Central memory CD4-positive, alpha-beta T cell (primary cell): Measurements from ENCODE around the gene ZDHHC8.

Experiments used
- DNase-seq: peaks from one replicate; pipeline ENCODE4 v3.0.0; 2022

The ZDHHC8 gene

GRCh38 chr22:20114506-20115475 is 16.8 kb upstream of the ZDHHC8 start:
- no peak for DNase-seq

GRCh38 chr22:20115691-20116375 is 15.8 kb upstream of the ZDHHC8 start, which contains the start of gene RANBP1:
RANBP1 (plus strand) TSS chr22:20116104; CDS start chr22:20116185, 81 bp downstream.
- DNase-seq: no peak

- no peak for DNase-seq
Measured at GRCh38 chr22:20116376-20116950, 15.1 kb upstream of the ZDHHC8 start.

GRCh38 chr22:20116951-20117632 is 14.5 kb upstream of the ZDHHC8 start, which contains the start of gene TRMT2A:
TRMT2A (minus strand) TSS chr22:20117226; CDS start chr22:20116906, 320 bp downstream.
- DNase-seq: peak; percentile 98

DNA sequence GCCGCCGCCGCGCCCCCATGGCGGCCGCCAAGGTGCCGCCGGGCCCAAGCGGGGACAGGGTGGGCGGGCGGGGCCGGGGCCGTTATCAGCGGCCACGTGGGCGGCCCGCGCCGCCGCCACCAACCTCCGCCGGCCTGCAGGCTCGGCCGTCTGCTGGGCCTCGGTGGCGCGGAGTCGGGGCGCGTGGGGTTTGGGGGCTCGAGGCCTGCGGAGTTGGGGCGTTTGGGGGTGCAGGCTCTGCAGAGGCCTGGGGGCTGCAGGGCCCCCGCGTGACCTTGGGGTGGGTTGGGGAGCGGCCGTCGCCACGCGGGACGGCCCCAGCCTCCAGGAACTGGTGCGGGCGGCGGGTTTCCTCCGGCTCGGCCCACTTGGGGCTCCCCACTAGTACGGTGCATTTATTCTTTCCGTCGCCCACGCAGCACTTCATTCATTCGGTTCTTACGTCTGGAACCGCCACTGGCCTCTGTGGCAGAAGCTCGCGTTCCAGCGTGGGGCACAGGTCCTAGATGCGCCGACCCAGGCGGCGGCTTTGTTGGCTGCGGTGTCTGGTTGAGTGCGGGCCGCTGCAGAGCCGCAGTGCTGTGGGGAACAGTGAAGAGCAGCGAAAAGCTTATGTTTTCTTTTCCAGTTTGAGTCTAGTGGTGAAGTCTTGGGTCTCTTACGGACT is 13.8 kb upstream of the ZDHHC8 start:
- peak; percentile 52 for DNase-seq

DNA sequence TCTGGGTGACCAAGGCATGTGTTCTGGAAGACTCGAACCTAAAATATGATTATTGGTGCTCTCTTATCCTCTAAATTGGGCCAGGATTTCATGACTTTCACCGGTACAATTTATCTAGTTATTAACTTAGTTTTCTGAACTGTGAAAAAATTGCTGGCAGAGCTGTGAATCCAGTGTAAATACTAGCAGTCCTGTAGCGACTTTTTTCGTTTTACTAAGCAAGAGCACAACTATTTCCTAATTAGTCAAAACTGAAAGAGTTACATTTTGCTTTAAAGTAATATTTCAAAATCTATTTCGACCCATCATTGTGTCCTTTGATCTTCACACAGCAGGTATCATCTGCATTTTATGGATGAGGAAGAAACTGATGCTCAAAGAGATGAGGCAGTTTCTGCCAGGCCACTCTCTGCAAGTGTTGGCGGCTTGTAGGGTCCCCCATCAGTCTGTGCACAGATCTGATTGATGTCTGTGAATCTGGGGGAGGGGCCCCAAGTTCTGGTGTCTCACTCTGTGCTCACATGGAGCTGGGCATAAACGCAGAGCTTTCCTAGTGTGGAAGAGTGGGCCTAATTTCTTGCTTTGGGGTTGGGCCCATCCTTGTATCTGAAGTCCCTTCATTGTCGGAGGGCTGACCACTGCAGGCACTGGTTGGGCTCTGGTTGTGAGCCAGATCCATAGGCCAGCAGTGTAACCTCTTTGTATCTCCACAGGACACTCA is 13.1 kb upstream of the ZDHHC8 start:
- DNase-seq: no peak

DNA sequence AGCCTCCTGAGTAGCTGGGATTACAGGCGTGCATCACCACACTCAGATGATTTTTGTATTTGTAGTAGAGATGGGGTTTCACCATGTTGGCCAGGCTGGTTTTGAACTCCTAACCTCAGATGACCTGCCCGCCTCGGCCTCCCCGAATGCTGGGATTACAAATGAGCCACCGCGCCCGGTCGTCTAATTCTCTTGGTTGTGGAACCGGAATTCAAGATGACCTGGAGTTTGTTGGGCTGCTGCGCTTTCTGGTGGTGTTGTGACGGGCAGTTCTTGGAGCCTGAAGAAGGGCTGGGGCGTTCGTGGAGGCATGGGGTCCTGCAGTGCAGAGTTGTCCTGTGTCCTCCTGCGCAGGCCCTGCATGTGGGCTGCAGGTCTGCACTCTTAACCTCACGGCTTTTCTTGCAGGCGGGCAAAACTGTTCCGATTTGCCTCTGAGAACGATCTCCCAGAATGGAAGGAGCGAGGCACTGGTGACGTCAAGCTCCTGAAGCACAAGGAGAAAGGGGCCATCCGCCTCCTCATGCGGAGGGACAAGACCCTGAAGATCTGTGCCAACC is 9.7 kb upstream of the ZDHHC8 start:
- no peak for DNase-seq

DNA sequence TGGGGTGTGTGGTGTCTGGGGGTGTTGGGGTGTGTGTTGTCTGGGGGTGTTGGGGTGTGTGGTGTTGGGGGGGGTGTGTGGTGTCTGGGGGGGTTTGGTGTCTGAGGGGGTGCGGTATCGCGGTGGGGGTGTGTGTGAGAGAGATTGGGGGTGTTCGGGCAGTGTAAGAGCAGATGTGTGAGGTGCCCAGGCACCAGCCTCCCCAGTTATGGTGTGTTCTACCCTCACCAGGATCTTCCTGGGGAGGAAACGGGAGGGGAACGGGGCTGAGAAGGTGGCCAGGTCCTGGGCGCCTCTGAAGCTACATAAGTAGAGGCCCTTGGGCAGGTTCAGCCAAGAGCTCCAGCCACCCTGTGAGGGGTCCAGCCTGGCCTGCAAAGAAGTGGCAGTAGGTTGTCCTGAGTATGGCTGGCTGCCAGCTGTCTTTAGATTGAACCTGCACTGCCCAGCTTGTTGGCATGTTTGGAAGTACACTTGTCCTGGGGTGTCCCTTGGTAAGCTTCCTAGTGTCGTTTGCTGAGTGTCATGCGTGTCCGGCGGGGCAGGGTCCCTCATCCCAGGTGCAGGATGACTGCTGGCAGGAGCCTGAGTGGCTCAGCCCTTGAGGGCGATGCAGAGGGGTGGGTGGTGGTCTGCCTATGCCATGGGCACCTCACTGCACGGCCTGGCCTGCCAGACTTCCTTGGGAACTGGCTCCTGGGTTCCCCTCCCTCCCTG is 8.1 kb upstream of the ZDHHC8 start:
- DNase-seq: no peak

DNA sequence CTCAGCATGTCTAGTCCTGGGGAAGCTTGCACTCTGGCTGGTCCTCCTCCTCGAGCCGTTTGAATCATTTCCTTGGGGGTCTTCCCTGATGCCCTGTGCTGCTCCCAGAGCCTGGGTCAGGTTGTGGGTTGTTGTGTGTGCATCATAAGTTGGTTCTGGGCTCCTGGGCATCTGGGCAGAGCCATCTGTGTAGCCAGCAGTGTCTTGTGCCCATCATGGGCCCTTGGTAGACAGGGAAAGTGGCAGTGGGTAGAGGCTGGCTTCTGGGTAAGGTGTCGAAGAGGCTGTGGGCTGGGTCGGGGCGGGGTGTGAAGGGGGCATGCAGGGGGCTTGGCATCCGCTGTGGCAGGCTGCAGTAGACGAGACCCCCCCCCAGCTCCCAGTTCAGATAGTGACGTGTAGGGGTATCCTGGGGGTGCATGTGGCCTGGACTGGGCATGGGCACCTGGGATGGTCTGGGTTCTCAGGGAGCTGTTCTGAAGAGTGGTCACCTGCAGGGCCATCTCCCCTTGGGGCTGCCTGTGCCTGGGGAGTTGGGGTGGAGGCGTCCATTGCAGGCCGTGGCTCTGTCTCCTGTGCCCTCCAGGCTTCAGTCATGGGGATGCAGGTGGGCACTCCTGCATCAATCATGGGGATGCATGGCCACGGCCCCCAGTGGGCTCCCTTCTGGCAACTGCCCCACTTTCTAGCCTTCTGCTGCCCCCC is 7.4 kb upstream of the ZDHHC8 start:
- DNase-seq: no peak

GRCh38 chr22:20125201-20126174 is 6.1 kb upstream of the ZDHHC8 start:
- DNase-seq: no peak

DNA sequence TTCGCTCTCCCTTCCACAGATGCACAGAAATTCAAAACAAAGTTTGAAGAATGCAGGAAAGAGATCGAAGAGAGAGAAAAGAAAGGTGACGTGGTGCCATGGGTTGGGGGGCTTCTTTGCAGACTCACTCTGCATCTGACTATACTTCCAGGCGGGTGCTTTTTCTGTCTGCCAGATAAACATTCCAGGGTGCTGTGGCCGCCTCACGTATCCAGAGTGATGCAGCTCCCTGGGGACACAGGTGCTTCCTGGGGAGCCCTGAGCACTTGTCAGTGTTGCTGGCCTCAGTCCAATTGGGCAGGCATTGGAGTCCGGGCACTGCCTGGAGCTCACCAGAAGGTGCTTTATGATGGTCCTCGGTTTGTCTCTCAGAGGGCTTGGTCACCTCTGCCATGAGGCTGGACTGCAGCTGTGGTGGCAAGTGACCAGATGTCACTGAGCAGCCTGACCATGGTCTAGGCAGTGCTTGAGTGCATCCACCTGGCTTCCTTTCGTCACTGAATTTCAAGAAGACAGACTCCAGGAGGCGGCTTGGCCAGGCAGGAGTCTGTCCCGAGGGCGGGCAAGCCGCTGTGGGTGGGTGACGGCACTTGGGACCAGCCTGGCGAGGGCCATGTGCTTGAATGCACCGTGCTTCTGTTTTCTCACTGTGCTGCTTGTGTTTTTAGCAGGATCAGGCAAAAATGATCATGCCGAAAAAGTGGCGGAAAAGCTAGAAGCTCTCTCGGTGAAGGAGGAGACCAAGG is 5.1 kb upstream of the ZDHHC8 start:
- no peak for DNase-seq

- DNase-seq: no peak
Measured at GRCh38 chr22:20127318-20127868, 4.2 kb upstream of the ZDHHC8 start.

DNA sequence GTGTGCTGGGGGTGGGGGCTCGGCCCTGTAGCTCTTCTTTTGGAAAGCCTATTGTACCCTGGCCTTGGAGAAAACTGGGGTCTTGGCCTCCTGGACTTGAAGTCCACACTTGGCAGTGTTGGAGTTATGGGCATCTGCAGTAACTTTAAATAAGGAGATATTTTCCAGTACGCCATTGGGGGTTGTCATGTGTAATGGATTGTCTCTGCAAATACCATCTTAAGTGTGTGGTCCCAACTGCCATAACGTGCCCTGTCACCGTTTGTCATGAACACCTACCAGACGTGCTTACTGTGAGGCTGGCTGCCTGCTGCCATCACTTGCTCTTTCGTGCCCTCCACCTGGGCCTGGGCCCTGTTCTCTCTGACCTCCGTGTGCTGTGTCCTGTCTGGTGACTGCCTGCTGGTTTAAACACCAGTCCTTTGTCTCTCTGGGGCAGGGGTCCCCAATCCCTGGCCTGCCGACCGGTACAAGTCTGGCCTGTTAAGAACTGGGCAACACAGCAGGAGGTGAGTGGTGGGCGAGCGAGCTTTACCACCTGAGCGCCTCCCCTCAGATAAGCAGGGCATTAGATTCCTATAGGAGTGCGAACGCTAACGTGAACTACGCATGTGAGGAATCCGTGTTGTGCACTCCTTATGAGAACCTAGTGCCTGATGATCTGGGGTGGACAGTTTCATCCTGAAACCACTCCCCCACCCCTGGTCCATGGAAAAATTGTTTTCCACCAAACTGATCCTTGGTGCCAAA is 3.6 kb upstream of the ZDHHC8 start:
- no peak for DNase-seq

DNA sequence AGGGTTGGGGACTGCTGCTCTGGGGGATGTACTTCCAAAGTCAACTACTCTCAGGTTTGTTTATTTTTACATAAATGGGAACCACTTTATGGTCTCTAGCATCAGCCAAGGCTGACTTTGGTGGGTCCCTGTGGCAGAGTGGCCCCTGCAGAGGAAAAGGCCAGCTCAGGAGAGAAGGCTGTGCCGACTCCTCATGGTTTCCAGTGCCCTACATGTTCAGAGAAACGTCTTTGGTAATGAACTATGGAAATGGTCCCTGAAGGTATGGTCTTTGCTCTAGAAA is 3.0 kb upstream of the ZDHHC8 start:
- no peak for DNase-seq

DNA sequence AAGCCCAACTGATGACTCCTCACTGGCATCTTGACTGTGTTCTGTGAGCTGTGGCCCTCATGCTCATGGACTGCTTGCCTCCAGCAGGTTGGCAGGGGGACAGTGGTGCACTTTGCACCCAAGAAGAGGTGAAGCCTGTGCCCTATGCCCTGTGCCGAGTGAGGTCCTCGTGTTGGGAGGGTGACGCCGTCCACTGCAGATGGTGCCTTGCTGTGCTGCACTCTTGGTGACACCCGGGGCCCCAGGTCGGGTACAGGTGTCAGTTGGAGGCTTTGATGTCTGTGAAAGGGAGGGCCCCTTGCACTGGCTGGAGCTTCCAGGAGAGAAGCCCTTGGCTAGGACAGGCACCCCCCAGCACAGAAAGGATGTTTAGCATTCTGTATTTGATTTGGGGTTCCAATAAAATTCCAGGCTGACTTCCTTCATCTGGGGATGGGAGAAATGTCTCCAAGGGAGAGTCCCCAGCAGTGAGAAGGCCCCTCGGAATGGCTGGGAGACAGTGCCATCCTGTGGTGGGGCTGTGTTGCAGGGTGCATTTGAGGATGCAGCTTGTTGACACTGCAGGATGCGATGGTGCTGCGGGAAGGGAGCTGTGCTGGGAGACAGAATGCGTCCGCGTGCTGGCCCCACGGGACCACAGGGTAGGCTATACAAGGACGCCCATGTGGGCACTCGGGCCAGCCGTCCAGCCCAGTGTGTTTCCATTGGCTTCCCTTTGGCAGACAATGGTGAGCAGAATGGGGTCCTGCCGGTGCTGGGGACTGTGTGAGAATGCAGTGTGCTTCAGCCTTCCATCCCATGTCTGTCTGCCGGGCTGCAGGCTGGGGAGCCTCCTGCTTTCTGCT is 2.5 kb upstream of the ZDHHC8 start:
- DNase-seq: peak; percentile 53

DNA sequence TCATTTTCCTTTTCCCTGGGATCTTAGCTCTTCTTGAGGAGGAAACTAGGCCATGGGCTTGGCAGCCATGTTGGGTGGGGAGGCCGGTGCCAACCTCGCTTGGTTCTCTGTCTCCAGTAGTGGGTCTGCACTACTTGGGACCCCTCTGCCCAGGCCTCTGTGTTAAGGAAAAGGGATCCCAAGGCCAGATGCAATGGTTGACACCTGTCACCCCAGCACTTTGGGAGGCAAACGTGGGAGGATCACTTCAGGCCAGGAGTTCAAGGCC is 1.9 kb upstream of the ZDHHC8 start:
- DNase-seq: no peak
